ENCODE results near the gene KRT10.

- TF ChIP-seq POLR2AphosphoS5 (IDR thresholded peaks at IDR 0.05; ENCODE audit: low read depth, low read length) (no peak), REST (IDR thresholded peaks at IDR 0.05; ENCODE audit: low read depth) (no peak)
These were observed 5.5 kb upstream of the KRT10 start for GRCh38 chr17:40827746-40828453.
